T-cell (primary cell): ENCODE results near the gene OSBPL1A. TPM values are rescaled to one million over a fixed set of nuclear protein-coding genes. Genes with fewer than 3 reads are reported as not detected.
"Not testable (repeated sequence)": the region's sequence is repeated elsewhere in the genome, so short reads cannot be mapped to it uniquely, and the experiment has no call there.

Experiments used
- ATAC-seq, 4 experiments: fragments of 200-7000 bp in 3 of 4; fragments of 150-1000 bp in 1 of 4; cut with Tn5 transposase; replicated peaks in 1 of 4; 1 replicate in 3 of 4; 2 replicates in 1 of 4; pipeline ENCODE4 v1.10.0; 2021; ENCODE audit warnings: moderate library complexity in 3 of 4, mild to moderate bottlenecking in 2 of 4, moderate number of reproducible peaks in 1 of 4
- CTCF ChIA-PET, 2 donors: fragments of 300-600 bp; sonication (Branson Sonifier 250); formaldehyde crosslinking; loops; one replicate each; lab custom pipeline; 2022; ENCODE audit warnings: antibody characterized with exemption in 2 of 2; lab: Charles Lee
- POLR2A ChIA-PET, 2 donors: fragments of 300-600 bp; sonication (Branson Sonifier 250); formaldehyde crosslinking; loops; one replicate each; lab custom pipeline; 2022; ENCODE audit warnings: antibody characterized with exemption in 2 of 2; lab: Charles Lee
- DNase-seq, 35 experiments: peaks; one replicate each; pipeline versions ENCODE4 v3.0.0 to v3.0.0-alpha.2; 2013 to 2023
- H3K27ac ChIP-seq: one replicate; pipeline ENCODE4 v1.5.1; 2013; ENCODE audit warnings: low read length
- H3K27me3 ChIP-seq, 2 experiments: replicated peaks in 1 of 2; 1 replicate in 1 of 2; 2 replicates in 1 of 2; pipeline versions ENCODE4 v1.6.1 to v1.7.0; 2013; ENCODE audit warnings: low read length in 1 of 2, mixed read lengths in 1 of 2; ENCODE audit not compliant: control insufficient read depth in 2 of 2, insufficient read depth in 2 of 2; ENCODE audit errors: extremely low read depth in 1 of 2
- H3K36me3 ChIP-seq, 2 donors: 1 replicate in 1 of 2; 2 replicates in 1 of 2; pipeline versions ENCODE4 v1.6.1 to v1.7.0; 2013; ENCODE audit warnings: low read length in 1 of 2; ENCODE audit not compliant: control insufficient read depth in 2 of 2, insufficient read depth in 1 of 2; ENCODE audit errors: extremely low read depth in 1 of 2
- H3K4me1 ChIP-seq, 2 experiments: 1 replicate in 1 of 2; 2 replicates in 1 of 2; pipeline versions ENCODE4 v1.6.1 to v1.7.0; 2013; ENCODE audit warnings: low read length in 2 of 2, mixed read lengths in 1 of 2; ENCODE audit not compliant: insufficient read depth in 2 of 2, control insufficient read depth in 1 of 2; ENCODE audit errors: extremely low read depth in 1 of 2
- H3K4me3 ChIP-seq, 2 donors: 1 replicate in 1 of 2; 2 replicates in 1 of 2; pipeline versions ENCODE4 v1.5.1 to v1.7.0; 2013; ENCODE audit warnings: mild to moderate bottlenecking in 2 of 2, low read length in 1 of 2, moderate library complexity in 1 of 2; ENCODE audit not compliant: control insufficient read depth in 1 of 2; ENCODE audit errors: extremely low read depth in 1 of 2
- H3K9me3 ChIP-seq: 2 replicates; pipeline ENCODE4 v1.7.0; 2013
- H3K27ac Mint-ChIP-seq, 2 donors: one replicate each; pipeline ENCODE4 v1.8.0; 2020 to 2021; ENCODE audit warnings: mild to moderate bottlenecking in 2 of 2, mixed read lengths in 2 of 2
- H3K27me3 Mint-ChIP-seq, 2 donors: one replicate each; pipeline ENCODE4 v1.8.0; 2021 to 2022; ENCODE audit warnings: mixed read lengths in 2 of 2
- H3K36me3 Mint-ChIP-seq: one replicate; pipeline ENCODE4 v1.8.0; 2021; ENCODE audit warnings: mixed read lengths
- H3K4me1 Mint-ChIP-seq, 3 donors: one replicate each; pipeline ENCODE4 v1.8.0; 2020 to 2022; ENCODE audit warnings: mixed read lengths in 3 of 3, mild to moderate bottlenecking in 1 of 3
- H3K4me3 Mint-ChIP-seq, 3 donors: one replicate each; pipeline ENCODE4 v1.8.0; 2020 to 2022; ENCODE audit warnings: mild to moderate bottlenecking in 3 of 3, mixed read lengths in 3 of 3, moderate library complexity in 3 of 3
- H3K9me3 Mint-ChIP-seq, 3 donors: one replicate each; pipeline ENCODE4 v1.8.0; 2020 to 2022; ENCODE audit warnings: mixed read lengths in 3 of 3
- WGBS: methylation state at CpG from one replicate; pipeline ENCODE4 v1.1.5; 2013; ENCODE audit warnings: missing lambda C conversion rate; ENCODE audit not compliant: insufficient coverage; 5-methylcytosine and 5-hydroxymethylcytosine counted together
- total RNA-seq, 35 experiments: library from RNA in 6 of 35; stranded (reverse) in 6 of 35; fragments of 120-200 nt in 1 of 35; gene quantifications; one replicate each; pipeline versions ENCODE4 v1.2.1 to v1.2.4 and lab custom pipeline; 2013 to 2026

OSBPL1A gene
- total RNA-seq, 5 donors from 2014 or later (not counting 1 experiment from before 2014, with no cell fraction given) = 3.3 to 6.4 (median 4.0) TPM

GRCh38 chr18:24161304-24161703 is 236.3 kb downstream of the OSBPL1A start:
- POLR2A ChIA-PET = no interaction called here
- CTCF ChIA-PET = no interaction called here
- DNase-seq = no peak

GRCh38 chr18:24160086-24160485 is 237.5 kb downstream of the OSBPL1A start:
- no peak for DNase-seq
- Mint-ChIP-seq H3K27ac (no peak overlapping the region), H3K36me3 (peaks cover 9% of the 10 kb centered on the region), H3K9me3 (no peaks in the 10 kb centered on the region), H3K4me3 (no peak overlapping the region), H3K4me1 (no peaks in the 10 kb centered on the region), H3K27me3 (no peaks in the 10 kb centered on the region)
- Histone ChIP-seq H3K4me3 (no peak overlapping the region), H3K9me3 (no peaks in the 10 kb centered on the region), H3K27me3 (no peaks in the 10 kb centered on the region), H3K36me3 (no peaks in the 10 kb centered on the region), H3K27ac (no peak overlapping the region), H3K4me1 (no peaks in the 10 kb centered on the region)
- ChIA-PET POLR2A (no interaction called here), CTCF (no interaction called here)
- ATAC-seq = no peak
- WGBS = no CpG with 5 or more reads among the region's 5 CpGs

More at GRCh38 chr18:24161304-24161703, 236.3 kb downstream of the OSBPL1A start:
- Histone ChIP-seq H3K9me3 (no peaks in the 10 kb centered on the region), H3K36me3 (no peaks in the 10 kb centered on the region), H3K27ac (no peak overlapping the region), H3K4me1 (no peaks in the 10 kb centered on the region), H3K27me3 (no peaks in the 10 kb centered on the region), H3K4me3 (no peak overlapping the region)
- Mint-ChIP-seq H3K27ac (no peak overlapping the region), H3K9me3 (no peaks in the 10 kb centered on the region), H3K36me3 (peaks cover 9% of the 10 kb centered on the region), H3K4me1 (no peaks in the 10 kb centered on the region), H3K27me3 (no peaks in the 10 kb centered on the region), H3K4me3 (no peak overlapping the region)
- ATAC-seq = no peak
- WGBS = no CpG with 5 or more reads among the region's 2 CpGs

GRCh38 chr18:24157855-24158254 is 239.8 kb downstream of the OSBPL1A start:
- no peaks in the 10 kb centered on the region for H3K27me3 Mint-ChIP-seq

GRCh38 chr18:24153397-24153796 is 244.2 kb downstream of the OSBPL1A start:
- no peak overlapping the region for H3K4me3 Mint-ChIP-seq
- POLR2A ChIA-PET = interaction anchor here in 1 of 2 donors (0.7 kb wide), 1 partner anchor 31 kb away, joined by 11 read pairs; no protein-coding TSS in a partner anchor
- no peaks in the 10 kb centered on the region for H3K36me3 Mint-ChIP-seq
- Histone ChIP-seq H3K4me1 (no peaks in the 10 kb centered on the region), H3K36me3 (no peaks in the 10 kb centered on the region), H3K4me3 (no peak overlapping the region), H3K27me3 (peaks cover 0 to 2% of the 10 kb centered on the region in 2 experiments), H3K9me3 (no peaks in the 10 kb centered on the region), H3K27ac (no peak overlapping the region)
- no peaks in the 10 kb centered on the region for H3K27me3 Mint-ChIP-seq
- no peak overlapping the region for H3K27ac Mint-ChIP-seq
- CTCF ChIA-PET = no interaction called here
- DNase-seq = no peak
- no peak for ATAC-seq
- H3K4me1 Mint-ChIP-seq = no peaks in the 10 kb centered on the region
- H3K9me3 Mint-ChIP-seq = no peaks in the 10 kb centered on the region
- 85% methylated on average over 3 of the region's 3 CpGs for WGBS

More at GRCh38 chr18:24157855-24158254, 239.8 kb downstream of the OSBPL1A start:
- ChIA-PET POLR2A (no interaction called here), CTCF (no interaction called here)
- Mint-ChIP-seq H3K4me3 (no peak overlapping the region), H3K36me3 (no peaks in the 10 kb centered on the region), H3K27ac (no peak overlapping the region), H3K9me3 (no peaks in the 10 kb centered on the region), H3K4me1 (no peaks in the 10 kb centered on the region)
- Histone ChIP-seq H3K27ac (no peak overlapping the region), H3K4me3 (no peak overlapping the region), H3K36me3 (no peaks in the 10 kb centered on the region), H3K27me3 (peaks cover 0 to 2% of the 10 kb centered on the region in 2 experiments), H3K4me1 (no peaks in the 10 kb centered on the region), H3K9me3 (no peaks in the 10 kb centered on the region)
- ATAC-seq (no peak), DNase-seq (no peak)
- WGBS = 100% methylated on average over 2 of the region's 3 CpGs

GRCh38 chr18:24149591-24149990 is 248.0 kb downstream of the OSBPL1A start:
- H3K27ac Mint-ChIP-seq = not testable (repeated sequence)

GRCh38 chr18:24142376-24142775 is 255.2 kb downstream of the OSBPL1A start:
- no peaks in the 10 kb centered on the region for H3K9me3 ChIP-seq
- Mint-ChIP-seq H3K9me3 (no peaks in the 10 kb centered on the region), H3K27ac (no peak overlapping the region), H3K27me3 (peaks cover 13 to 15% of the 10 kb centered on the region in 2 donors), H3K4me3 (no peak overlapping the region), H3K4me1 (peaks cover 15 to 22% (median 19%) of the 10 kb centered on the region in 3 donors), H3K36me3 (no peaks in the 10 kb centered on the region)
- ChIA-PET CTCF (no interaction called here), POLR2A (interaction anchor here (0.6 to 0.7 kb wide), 3 partner anchors 151 to 689 kb away, joined by 3 to 9 read pairs (median 5); partner anchors contain the start of gene RIOK3 (in 1 of the 2))
- DNase-seq (no peak), ATAC-seq (no peak)
- H3K27ac ChIP-seq = no peak overlapping the region
- peaks cover 0 to 19% of the 10 kb centered on the region in 2 experiments for H3K4me1 ChIP-seq
- H3K36me3 ChIP-seq = no peaks in the 10 kb centered on the region
- no peak overlapping the region for H3K4me3 ChIP-seq
- H3K27me3 ChIP-seq = peaks cover 2 to 26% of the 10 kb centered on the region in 2 experiments

More at GRCh38 chr18:24149591-24149990, 248.0 kb downstream of the OSBPL1A start:
- H3K9me3 ChIP-seq, POLR2A ChIA-PET, ATAC-seq, CTCF ChIA-PET, H3K4me1 Mint-ChIP-seq, H3K9me3 Mint-ChIP-seq, H3K27ac ChIP-seq, DNase-seq, H3K4me3 ChIP-seq, H3K4me3 Mint-ChIP-seq, H3K36me3 Mint-ChIP-seq, H3K27me3 Mint-ChIP-seq, H3K4me1 ChIP-seq, H3K27me3 ChIP-seq, H3K36me3 ChIP-seq: not testable (repeated sequence)
- WGBS = 95% methylated on average over 23 of the region's 28 CpGs
